Measurements from ENCODE around the gene ZBTB18. TPM values are rescaled to one million over a fixed set of nuclear protein-coding genes. Genes with fewer than 3 reads are reported as not detected.

Gene ZBTB18
- total RNA-seq, 1 experiment from 2014 or later: 8.8 TPM

GRCh38 chr1:244097523-244098405 lies 46.7 kb downstream of the ZBTB18 start:
- H3K36me3 Mint-ChIP-seq (ENCODE audit: insufficient read depth, unreplicated experiment): no peaks in the 10 kb centered on the region
- intact Hi-C loops (cut with micrococcal nuclease; ENCODE audit: unreplicated experiment): no loop called here

GRCh38 chr1:244099258-244099930 lies 48.3 kb downstream of the ZBTB18 start:
- Histone ChIP-seq H3K4me1 (peaks cover under 1% of the 10 kb centered on the region; the same call in 1 of the 2 replicates), H3K4me3 (ENCODE audit: low read depth, low read length) (no peak overlapping the region), H3K36me3 (ENCODE audit: control insufficient read depth, insufficient read depth, low read length) (no peaks in the 10 kb centered on the region), H3K9me3 (no peaks in the 10 kb centered on the region), H3K27me3 (replicated peaks; ENCODE audit: control insufficient read depth, insufficient read depth, low read length) (no peaks in the 10 kb centered on the region)
- ChIA-PET CTCF (no interaction called here), POLR2A (no interaction called here)
- DNase-seq: no peak
- Mint-ChIP-seq H3K4me1 (ENCODE audit: low read depth, unreplicated experiment) (peaks cover 3% of the 10 kb centered on the region), H3K27ac (ENCODE audit: unreplicated experiment) (no peak overlapping the region), H3K27me3 (ENCODE audit: insufficient read depth, unreplicated experiment) (peaks cover 3% of the 10 kb centered on the region), H3K9me3 (ENCODE audit: unreplicated experiment) (peaks cover 10% of the 10 kb centered on the region), H3K36me3 (ENCODE audit: insufficient read depth, unreplicated experiment) (no peaks in the 10 kb centered on the region), H3K4me3 (ENCODE audit: unreplicated experiment) (no peak overlapping the region)
- TF ChIP-seq CTCF (IDR thresholded peaks at IDR 0.05; ENCODE audit: insufficient read depth in 1 of 2, low read depth in 1 of 2, low read length in 1 of 2, severe bottlenecking in 1 of 2, unreplicated experiment in 1 of 2): no peak
- BruUV-seq (replicated peaks): no TSS peak
- intact Hi-C loops (cut with micrococcal nuclease; ENCODE audit: unreplicated experiment): no loop called here

More at GRCh38 chr1:244097523-244098405, 46.7 kb downstream of the ZBTB18 start:
- H3K4me3 Mint-ChIP-seq (ENCODE audit: unreplicated experiment): no peak overlapping the region
- H3K9me3 ChIP-seq: no peaks in the 10 kb centered on the region
- POLR2A ChIA-PET: no interaction called here
- CTCF ChIA-PET: no interaction called here
- no peak for DNase-seq
- no peaks in the 10 kb centered on the region for H3K36me3 ChIP-seq (ENCODE audit: control insufficient read depth, insufficient read depth, low read length)
- no TSS peak for BruUV-seq (replicated peaks)
- H3K27me3 ChIP-seq (replicated peaks; ENCODE audit: control insufficient read depth, insufficient read depth, low read length): no peaks in the 10 kb centered on the region
- no peak overlapping the region for H3K4me3 ChIP-seq (ENCODE audit: low read depth, low read length)
- H3K9me3 Mint-ChIP-seq (ENCODE audit: unreplicated experiment): peaks cover 10% of the 10 kb centered on the region
- no peaks in the 10 kb centered on the region for H3K4me1 ChIP-seq
- H3K27me3 Mint-ChIP-seq (ENCODE audit: insufficient read depth, unreplicated experiment): peaks cover 3% of the 10 kb centered on the region
- H3K27ac Mint-ChIP-seq (ENCODE audit: unreplicated experiment): no peak overlapping the region
- H3K4me1 Mint-ChIP-seq (ENCODE audit: low read depth, unreplicated experiment): peaks cover 1% of the 10 kb centered on the region
- no peak for TF ChIP-seq CTCF (IDR thresholded peaks at IDR 0.05; ENCODE audit: insufficient read depth in 1 of 2, low read depth in 1 of 2, low read length in 1 of 2, severe bottlenecking in 1 of 2, unreplicated experiment in 1 of 2)

- Histone ChIP-seq H3K9me3 (no peaks in the 10 kb centered on the region), H3K36me3 (ENCODE audit: control insufficient read depth, insufficient read depth, low read length) (no peaks in the 10 kb centered on the region), H3K4me1 (peaks cover 4% of the 10 kb centered on the region; the same call in 1 of the 2 replicates), H3K27me3 (replicated peaks; ENCODE audit: control insufficient read depth, insufficient read depth, low read length) (no peaks in the 10 kb centered on the region), H3K4me3 (ENCODE audit: low read depth, low read length) (no peak overlapping the region)
- H3K27ac Mint-ChIP-seq (ENCODE audit: unreplicated experiment): no peak overlapping the region
- H3K4me3 Mint-ChIP-seq (ENCODE audit: unreplicated experiment): no peak overlapping the region
- TF ChIP-seq CTCF (IDR thresholded peaks at IDR 0.05; ENCODE audit: insufficient read depth in 1 of 2, low read depth in 1 of 2, low read length in 1 of 2, severe bottlenecking in 1 of 2, unreplicated experiment in 1 of 2): no peak
- ChIA-PET CTCF (no interaction called here), POLR2A (no interaction called here)
- BruUV-seq (replicated peaks): no TSS peak
- H3K4me1 Mint-ChIP-seq (ENCODE audit: low read depth, unreplicated experiment): peaks cover 7% of the 10 kb centered on the region
- peaks cover 3% of the 10 kb centered on the region for H3K27me3 Mint-ChIP-seq (ENCODE audit: insufficient read depth, unreplicated experiment)
- H3K36me3 Mint-ChIP-seq (ENCODE audit: insufficient read depth, unreplicated experiment): no peaks in the 10 kb centered on the region
- peaks cover 10% of the 10 kb centered on the region for H3K9me3 Mint-ChIP-seq (ENCODE audit: unreplicated experiment)
- no peak for DNase-seq
- intact Hi-C loops (cut with micrococcal nuclease; ENCODE audit: unreplicated experiment): no loop called here
Observed at GRCh38 chr1:244100276-244100675, 49.2 kb downstream of the ZBTB18 start.

All from Caco-2 (cell line).